ENCODE data around the gene LINGO4. TPM values are rescaled to one million over a fixed set of nuclear protein-coding genes. Genes with fewer than 3 reads are reported as not detected.

LINGO4 gene
- total RNA-seq, 1 donor = not detected

DNA sequence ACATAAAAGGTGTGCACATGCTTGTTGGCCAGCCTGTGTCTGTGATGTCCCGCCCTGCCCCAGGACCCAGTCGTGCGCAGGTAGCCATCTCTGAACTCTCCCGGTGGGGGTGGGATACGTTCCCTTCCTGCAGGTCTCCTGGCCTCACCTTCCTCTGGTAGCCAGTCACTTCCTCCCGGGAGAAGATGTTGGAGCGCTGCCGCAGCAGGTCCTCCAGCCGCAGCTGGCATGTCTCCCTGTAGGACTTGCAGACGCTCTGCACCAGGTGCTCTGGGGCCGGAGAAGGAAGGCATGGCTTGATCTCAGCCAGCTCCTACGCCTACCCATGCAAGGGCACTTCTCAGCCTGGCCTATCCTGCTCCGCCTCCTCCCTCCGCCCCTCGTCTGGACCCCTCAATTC lies 9.2 kb upstream of the LINGO4 start:
- no peak overlapping the region for H3K4me2 ChIP-seq (ENCODE audit: insufficient read depth, low read length)
- H3K27ac ChIP-seq (ENCODE audit: low read depth, low read length) = no peak overlapping the region
- no peaks in the 10 kb centered on the region for H3K9me3 ChIP-seq (ENCODE audit: low read depth, low read length)
- no peaks in the 10 kb centered on the region for H3K79me2 ChIP-seq (ENCODE audit: insufficient read depth, low read length)
- H4K20me1 ChIP-seq (ENCODE audit: insufficient read depth, low read length) = no peaks in the 10 kb centered on the region
- DNase-seq (ENCODE audit: insufficient read length, low spot score, missing footprints) = no peak
- H3K4me1 ChIP-seq (ENCODE audit: insufficient read depth, low read length) = no peaks in the 10 kb centered on the region
- TF ChIP-seq, protein P1, sequence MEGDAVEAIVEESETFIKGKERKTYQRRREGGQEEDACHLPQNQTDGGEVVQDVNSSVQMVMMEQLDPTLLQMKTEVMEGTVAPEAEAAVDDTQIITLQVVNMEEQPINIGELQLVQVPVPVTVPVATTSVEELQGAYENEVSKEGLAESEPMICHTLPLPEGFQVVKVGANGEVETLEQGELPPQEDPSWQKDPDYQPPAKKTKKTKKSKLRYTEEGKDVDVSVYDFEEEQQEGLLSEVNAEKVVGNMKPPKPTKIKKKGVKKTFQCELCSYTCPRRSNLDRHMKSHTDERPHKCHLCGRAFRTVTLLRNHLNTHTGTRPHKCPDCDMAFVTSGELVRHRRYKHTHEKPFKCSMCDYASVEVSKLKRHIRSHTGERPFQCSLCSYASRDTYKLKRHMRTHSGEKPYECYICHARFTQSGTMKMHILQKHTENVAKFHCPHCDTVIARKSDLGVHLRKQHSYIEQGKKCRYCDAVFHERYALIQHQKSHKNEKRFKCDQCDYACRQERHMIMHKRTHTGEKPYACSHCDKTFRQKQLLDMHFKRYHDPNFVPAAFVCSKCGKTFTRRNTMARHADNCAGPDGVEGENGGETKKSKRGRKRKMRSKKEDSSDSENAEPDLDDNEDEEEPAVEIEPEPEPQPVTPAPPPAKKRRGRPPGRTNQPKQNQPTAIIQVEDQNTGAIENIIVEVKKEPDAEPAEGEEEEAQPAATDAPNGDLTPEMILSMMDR (IDR thresholded peaks at IDR 0.05; ENCODE audit: extremely low read depth, low read depth, low read length) = no peak
- no peak overlapping the region for H3K4me3 ChIP-seq (ENCODE audit: insufficient read depth, low read length)
- no peaks in the 10 kb centered on the region for H3K36me3 ChIP-seq (ENCODE audit: insufficient read depth, low read length)
- H3K27me3 ChIP-seq (ENCODE audit: insufficient read depth, low read length) = peaks cover 35% of the 10 kb centered on the region
- no peak overlapping the region for H2AFZ ChIP-seq (ENCODE audit: low read length)

DNA sequence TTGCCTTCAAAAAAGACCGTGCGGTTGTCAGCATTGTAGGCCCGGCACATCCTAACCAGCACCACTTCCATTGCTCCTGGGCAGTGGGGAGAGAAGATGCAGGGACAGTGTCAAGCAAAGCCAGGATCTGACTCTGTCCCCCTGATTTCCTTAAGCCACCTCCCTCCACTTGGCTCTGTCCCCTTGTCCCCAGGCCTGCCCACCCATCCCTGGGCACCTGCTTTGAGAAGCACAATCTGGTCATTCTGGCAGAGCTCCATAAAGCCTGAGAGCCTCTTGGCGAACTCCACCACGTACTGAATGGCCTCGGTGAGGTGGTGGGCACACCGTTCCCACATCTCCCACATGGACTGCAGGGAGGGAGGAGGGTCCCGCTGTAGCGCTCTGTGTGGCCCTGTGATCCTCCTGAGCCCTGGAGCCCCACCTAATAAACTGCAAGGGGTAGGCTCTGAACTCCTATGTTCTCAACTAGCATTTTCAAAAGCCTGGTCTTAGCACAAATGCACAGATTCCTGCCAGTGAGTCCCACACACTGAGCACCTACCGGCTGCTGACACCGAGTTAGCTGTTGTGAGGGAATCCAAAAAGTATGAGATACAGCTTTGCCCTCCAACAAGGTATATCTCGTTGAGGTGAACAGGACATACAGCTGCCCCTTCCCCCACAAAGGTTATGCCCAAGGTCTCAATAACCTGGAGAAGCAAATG lies 8.2 kb upstream of the LINGO4 start:
- H3K4me3 ChIP-seq (ENCODE audit: insufficient read depth, low read length) = no peak overlapping the region
- H2AFZ ChIP-seq (ENCODE audit: low read length) = no peak overlapping the region
- H3K36me3 ChIP-seq (ENCODE audit: insufficient read depth, low read length) = no peaks in the 10 kb centered on the region
- peak; percentile 19 for DNase-seq (ENCODE audit: insufficient read length, low spot score, missing footprints)
- H3K27ac ChIP-seq (ENCODE audit: low read depth, low read length) = no peak overlapping the region
- no peaks in the 10 kb centered on the region for H3K79me2 ChIP-seq (ENCODE audit: insufficient read depth, low read length)
- TF ChIP-seq, protein P1 (IDR thresholded peaks at IDR 0.05; ENCODE audit: extremely low read depth, low read depth, low read length) = no peak
- H3K27me3 ChIP-seq (ENCODE audit: insufficient read depth, low read length) = peaks cover 37% of the 10 kb centered on the region
- no peaks in the 10 kb centered on the region for H3K9me3 ChIP-seq (ENCODE audit: low read depth, low read length)
- H3K4me2 ChIP-seq (ENCODE audit: insufficient read depth, low read length) = no peak overlapping the region
- H3K4me1 ChIP-seq (ENCODE audit: insufficient read depth, low read length) = no peaks in the 10 kb centered on the region
- no peaks in the 10 kb centered on the region for H4K20me1 ChIP-seq (ENCODE audit: insufficient read depth, low read length)

DNA sequence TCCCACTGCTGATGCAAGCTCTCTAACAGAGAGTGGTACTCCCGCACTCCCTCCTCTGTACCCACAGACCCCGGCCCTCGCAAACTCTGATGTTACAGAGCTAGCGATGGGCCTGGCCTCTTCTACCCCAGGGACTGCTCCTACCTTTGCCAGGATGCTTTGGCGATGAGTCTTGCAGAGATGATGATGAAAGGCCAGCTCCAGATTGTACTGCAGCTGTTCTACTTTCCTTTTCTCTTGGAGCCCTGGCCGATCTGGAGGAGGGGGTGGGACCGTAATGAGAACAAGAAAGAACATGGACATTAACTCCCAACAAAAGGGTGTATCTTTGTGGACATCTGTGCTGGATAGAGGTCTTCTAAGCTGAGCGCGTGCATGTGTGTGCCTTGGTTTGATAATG lies 6.0 kb upstream of the LINGO4 start:
- TF ChIP-seq, protein P1 (IDR thresholded peaks at IDR 0.05; ENCODE audit: extremely low read depth, low read depth, low read length) = no peak
- Histone ChIP-seq H3K27ac (ENCODE audit: low read depth, low read length) (no peak overlapping the region), H3K36me3 (ENCODE audit: insufficient read depth, low read length) (no peaks in the 10 kb centered on the region), H3K4me1 (ENCODE audit: insufficient read depth, low read length) (no peaks in the 10 kb centered on the region), H4K20me1 (ENCODE audit: insufficient read depth, low read length) (no peaks in the 10 kb centered on the region), H3K27me3 (ENCODE audit: insufficient read depth, low read length) (peaks cover 54% of the 10 kb centered on the region), H3K79me2 (ENCODE audit: insufficient read depth, low read length) (no peaks in the 10 kb centered on the region), H3K4me2 (ENCODE audit: insufficient read depth, low read length) (no peak overlapping the region), H3K4me3 (ENCODE audit: insufficient read depth, low read length) (no peak overlapping the region), H2AFZ (ENCODE audit: low read length) (no peak overlapping the region), H3K9me3 (ENCODE audit: low read depth, low read length) (no peaks in the 10 kb centered on the region)
- DNase-seq (ENCODE audit: insufficient read length, low spot score, missing footprints) = peak; percentile 52

DNA sequence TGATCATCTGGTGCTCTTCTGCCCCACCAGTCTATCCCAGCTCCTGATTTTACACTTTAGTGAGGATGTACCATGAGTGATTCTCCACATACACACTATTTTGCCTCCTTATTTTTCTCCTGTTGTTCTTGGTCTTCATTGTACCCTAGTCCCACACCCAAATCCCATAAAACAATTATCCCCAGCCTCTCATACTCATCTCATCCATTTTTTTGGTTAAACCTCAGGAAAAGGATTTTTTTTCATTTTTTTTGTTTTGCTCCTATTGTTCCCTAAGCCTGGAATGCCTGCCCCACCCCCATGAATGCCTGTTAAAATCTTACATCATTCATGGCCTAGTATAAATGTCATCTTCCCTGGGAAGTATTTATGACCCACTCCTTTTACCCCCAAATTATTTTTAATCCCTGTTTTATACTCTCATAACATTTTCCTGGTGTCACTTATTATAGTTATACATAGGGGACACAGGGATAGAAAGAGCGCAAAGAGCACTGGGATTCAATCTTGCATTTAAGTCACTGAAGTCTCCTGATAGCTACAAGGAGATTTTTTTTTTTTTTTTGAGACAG lies 4.9 kb upstream of the LINGO4 start:
- Histone ChIP-seq H3K79me2 (ENCODE audit: insufficient read depth, low read length) (no peaks in the 10 kb centered on the region), H4K20me1 (ENCODE audit: insufficient read depth, low read length) (no peaks in the 10 kb centered on the region), H3K4me3 (ENCODE audit: insufficient read depth, low read length) (no peak overlapping the region), H3K27ac (ENCODE audit: low read depth, low read length) (no peak overlapping the region), H2AFZ (ENCODE audit: low read length) (no peak overlapping the region), H3K4me1 (ENCODE audit: insufficient read depth, low read length) (no peaks in the 10 kb centered on the region), H3K36me3 (ENCODE audit: insufficient read depth, low read length) (no peaks in the 10 kb centered on the region), H3K9me3 (ENCODE audit: low read depth, low read length) (no peaks in the 10 kb centered on the region), H3K4me2 (ENCODE audit: insufficient read depth, low read length) (no peak overlapping the region), H3K27me3 (ENCODE audit: insufficient read depth, low read length) (peaks cover 65% of the 10 kb centered on the region)
- TF ChIP-seq, protein P1 (IDR thresholded peaks at IDR 0.05; ENCODE audit: extremely low read depth, low read depth, low read length) = no peak
- no peak for DNase-seq (ENCODE audit: insufficient read length, low spot score, missing footprints)

All from osteoblast (primary cell).